T-helper 17 cell (primary cell): ENCODE measurements around the gene NHS. TPM values are rescaled to one million over a fixed set of nuclear protein-coding genes. Genes with fewer than 3 reads are reported as not detected.

Experiments
- ATAC-seq: fragments of 150-1000 bp; cut with Tn5 transposase; 2 replicates; pipeline ENCODE4 v1.10.0; 2021; ENCODE audit warnings: mild to moderate bottlenecking, moderate library complexity
- DNase-seq, 3 donors: peaks; one replicate each; pipeline versions ENCODE4 v3.0.0 to v3.0.0-alpha.2; 2020 to 2021
- H3K9me3 ChIP-seq: one replicate; pipeline ENCODE4 v1.7.0; 2013; ENCODE audit warnings: low read length, mild to moderate bottlenecking; ENCODE audit not compliant: control insufficient read depth, poor library complexity, severe bottlenecking
- H3K27ac Mint-ChIP-seq: one replicate; pipeline ENCODE4 v1.8.0; 2022; ENCODE audit warnings: mild to moderate bottlenecking, moderate library complexity, mixed read lengths
- H3K27me3 Mint-ChIP-seq: one replicate; pipeline ENCODE4 v1.8.0; 2022; ENCODE audit warnings: mixed read lengths
- H3K36me3 Mint-ChIP-seq: one replicate; pipeline ENCODE4 v1.8.0; 2022; ENCODE audit warnings: low read depth, mixed read lengths
- H3K4me1 Mint-ChIP-seq: one replicate; pipeline ENCODE4 v1.8.0; 2022; ENCODE audit warnings: mild to moderate bottlenecking, mixed read lengths
- H3K4me3 Mint-ChIP-seq: one replicate; pipeline ENCODE4 v1.8.0; 2022; ENCODE audit warnings: mild to moderate bottlenecking, moderate library complexity, mixed read lengths
- total RNA-seq, 4 donors: library from RNA in 2 of 4; stranded (reverse) in 2 of 4; gene quantifications; one replicate each; pipeline ENCODE4 v1.2.3 and lab custom pipeline; 2022 to 2026

NHS gene
- total RNA-seq, 2 donors from 2014 or later: 0.07 TPM; not detected in 1

DNA sequence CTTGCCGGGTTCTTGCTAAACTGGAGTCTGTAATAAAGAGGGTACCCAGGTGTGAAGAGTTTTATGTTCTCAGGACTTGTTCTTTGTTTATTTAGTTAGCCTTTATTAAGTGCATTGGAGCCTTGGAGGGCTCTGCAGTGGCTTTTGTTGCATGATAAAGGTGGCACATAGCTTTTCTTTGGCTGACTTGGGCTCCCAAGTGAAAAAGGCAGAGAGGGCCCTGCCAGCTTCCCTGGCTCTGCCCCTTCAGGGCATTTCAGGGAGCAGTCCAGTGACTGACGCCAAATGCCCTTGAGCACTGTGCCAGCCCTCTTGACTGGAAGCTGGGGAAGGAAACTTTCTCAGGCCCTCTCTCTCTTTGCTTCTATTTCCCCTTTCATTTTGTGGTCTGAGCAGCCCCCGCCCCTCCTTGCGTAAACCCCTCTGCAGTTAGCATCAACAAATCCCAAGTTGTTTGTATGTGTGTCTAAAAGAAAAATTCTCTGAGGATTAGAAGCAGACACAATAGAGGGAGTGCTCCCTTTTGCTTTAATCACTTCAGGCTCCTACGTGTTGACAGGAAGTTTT lies 152.2 kb downstream of the NHS start:
- DNase-seq: no peak
- ATAC-seq: no peak
- H3K36me3 Mint-ChIP-seq: peaks cover 2% of the 10 kb centered on the region

DNA sequence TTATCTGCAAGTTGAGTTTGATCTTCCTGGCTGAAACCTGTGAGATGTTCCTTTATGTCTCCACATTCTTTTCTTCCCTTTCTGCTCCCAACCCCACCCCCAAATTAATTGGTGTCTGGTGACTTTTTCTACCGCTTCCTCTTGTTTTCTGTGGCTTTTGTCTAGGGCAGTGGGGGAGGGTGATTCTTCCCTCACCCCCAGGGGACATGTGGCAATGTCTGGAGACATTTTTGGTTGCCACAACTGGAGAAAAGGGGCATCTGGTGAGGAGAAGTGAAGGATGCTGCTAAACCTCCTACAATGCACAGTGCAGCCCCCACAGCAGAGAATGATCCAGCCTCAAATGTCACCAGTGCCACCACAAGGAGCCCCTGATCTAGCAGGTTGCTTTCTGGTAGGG lies 152.9 kb downstream of the NHS start:
- peaks cover 2% of the 10 kb centered on the region for H3K36me3 Mint-ChIP-seq
- ATAC-seq (no peak), DNase-seq (no peak)
- H3K9me3 ChIP-seq: no peaks in the 10 kb centered on the region
- no peaks in the 10 kb centered on the region for H3K4me1 Mint-ChIP-seq
- H3K27me3 Mint-ChIP-seq: peaks cover 6% of the 10 kb centered on the region
- no peak overlapping the region for H3K27ac Mint-ChIP-seq
- no peak overlapping the region for H3K4me3 Mint-ChIP-seq

More for the DNA sequence above, 152.2 kb downstream of the NHS start:
- Mint-ChIP-seq H3K4me3 (no peak overlapping the region), H3K4me1 (no peaks in the 10 kb centered on the region), H3K27ac (no peak overlapping the region), H3K27me3 (peaks cover 6% of the 10 kb centered on the region)
- no peaks in the 10 kb centered on the region for H3K9me3 ChIP-seq

GRCh38 chrX:17529151-17529745 lies 154.2 kb downstream of the NHS start:
- no peaks in the 10 kb centered on the region for H3K9me3 ChIP-seq
- H3K36me3 Mint-ChIP-seq: peaks cover 2% of the 10 kb centered on the region
- H3K4me3 Mint-ChIP-seq: no peak overlapping the region
- peaks cover 6% of the 10 kb centered on the region for H3K27me3 Mint-ChIP-seq
- no peak overlapping the region for H3K27ac Mint-ChIP-seq
- no peak for ATAC-seq
- no peak for DNase-seq
- no peaks in the 10 kb centered on the region for H3K4me1 Mint-ChIP-seq

DNA sequence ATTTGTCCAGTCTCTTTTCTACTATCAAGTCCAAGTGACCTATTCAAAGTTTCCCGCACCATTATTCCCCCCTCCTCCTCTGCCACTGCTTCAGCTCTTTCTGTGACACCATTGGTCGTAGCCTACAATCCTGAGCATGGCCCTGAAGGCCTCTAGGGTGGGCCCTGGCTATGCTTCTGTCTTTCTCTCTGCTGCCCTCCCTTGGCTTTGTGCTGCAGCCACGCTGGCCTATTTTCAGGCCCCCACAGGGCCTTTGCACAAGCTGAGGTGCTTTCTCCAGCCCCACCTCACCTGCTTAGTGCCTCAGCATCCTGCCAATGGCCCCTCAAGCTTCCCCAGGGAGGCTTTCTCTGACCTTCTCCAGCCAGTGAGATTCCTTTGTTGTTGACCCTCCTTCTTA lies 156.5 kb downstream of the NHS start:
- H3K4me3 Mint-ChIP-seq: no peak overlapping the region
- H3K4me1 Mint-ChIP-seq: no peaks in the 10 kb centered on the region
- no peak for DNase-seq
- ATAC-seq: no peak
- H3K27me3 Mint-ChIP-seq: peaks cover 6% of the 10 kb centered on the region
- H3K36me3 Mint-ChIP-seq: peaks cover 2% of the 10 kb centered on the region
- H3K9me3 ChIP-seq: no peaks in the 10 kb centered on the region
- no peak overlapping the region for H3K27ac Mint-ChIP-seq

GRCh38 chrX:17535229-17535628 lies 160.2 kb downstream of the NHS start:
- Mint-ChIP-seq H3K27ac (no peak overlapping the region), H3K4me1 (no peaks in the 10 kb centered on the region), H3K4me3 (no peak overlapping the region), H3K27me3 (peaks cover 6% of the 10 kb centered on the region), H3K36me3 (peaks cover 2% of the 10 kb centered on the region)
- DNase-seq (no peak), ATAC-seq (no peak)
- H3K9me3 ChIP-seq: no peaks in the 10 kb centered on the region

GRCh38 chrX:17537723-17538243 lies 162.8 kb downstream of the NHS start:
- no peaks in the 10 kb centered on the region for H3K36me3 Mint-ChIP-seq
- no peaks in the 10 kb centered on the region for H3K4me1 Mint-ChIP-seq
- no peak overlapping the region for H3K4me3 Mint-ChIP-seq
- DNase-seq (no peak), ATAC-seq (no peak)
- no peak overlapping the region for H3K27ac Mint-ChIP-seq
- H3K9me3 ChIP-seq: no peaks in the 10 kb centered on the region
- H3K27me3 Mint-ChIP-seq: no peaks in the 10 kb centered on the region

DNA sequence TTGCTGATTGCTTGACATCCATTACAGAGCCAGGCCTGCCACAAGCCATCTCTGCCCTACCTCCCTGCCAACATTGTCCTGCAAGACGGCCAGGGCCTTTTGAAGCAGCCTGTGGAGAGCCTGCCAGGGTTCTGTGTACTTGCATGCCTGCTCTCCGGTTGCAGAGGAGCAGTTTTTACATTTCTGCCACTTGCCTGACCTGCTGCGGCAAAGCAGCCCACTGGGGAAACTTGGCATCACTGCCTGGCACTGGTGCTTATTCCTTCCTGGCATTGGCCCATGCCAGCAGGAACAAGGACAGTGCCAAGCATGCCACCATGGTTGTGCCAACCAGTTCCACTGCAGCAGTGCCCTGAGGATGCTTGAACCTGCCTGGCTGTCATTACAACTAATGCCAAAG lies 167.1 kb downstream of the NHS start:
- no peaks in the 10 kb centered on the region for H3K36me3 Mint-ChIP-seq
- H3K4me1 Mint-ChIP-seq: no peaks in the 10 kb centered on the region
- no peaks in the 10 kb centered on the region for H3K27me3 Mint-ChIP-seq
- H3K4me3 Mint-ChIP-seq: no peak overlapping the region
- H3K9me3 ChIP-seq: no peaks in the 10 kb centered on the region
- H3K27ac Mint-ChIP-seq: no peak overlapping the region
- ATAC-seq (no peak), DNase-seq (no peak)

- H3K4me1 Mint-ChIP-seq: peaks cover 3% of the 10 kb centered on the region
- no peak overlapping the region for H3K27ac Mint-ChIP-seq
- no peak overlapping the region for H3K4me3 Mint-ChIP-seq
- DNase-seq (no peak), ATAC-seq (no peak)
- no peaks in the 10 kb centered on the region for H3K9me3 ChIP-seq
- no peaks in the 10 kb centered on the region for H3K27me3 Mint-ChIP-seq
- H3K36me3 Mint-ChIP-seq: no peaks in the 10 kb centered on the region
These were observed 169.8 kb downstream of the NHS start for GRCh38 chrX:17544821-17545220.

- no peak overlapping the region for H3K4me3 Mint-ChIP-seq
- H3K27ac Mint-ChIP-seq: no peak overlapping the region
- ATAC-seq (no peak), DNase-seq (no peak)
- H3K36me3 Mint-ChIP-seq: no peaks in the 10 kb centered on the region
- no peaks in the 10 kb centered on the region for H3K27me3 Mint-ChIP-seq
- H3K4me1 Mint-ChIP-seq: peaks cover 3% of the 10 kb centered on the region
- no peaks in the 10 kb centered on the region for H3K9me3 ChIP-seq
These were observed 171.4 kb downstream of the NHS start for GRCh38 chrX:17546356-17546755.

DNA sequence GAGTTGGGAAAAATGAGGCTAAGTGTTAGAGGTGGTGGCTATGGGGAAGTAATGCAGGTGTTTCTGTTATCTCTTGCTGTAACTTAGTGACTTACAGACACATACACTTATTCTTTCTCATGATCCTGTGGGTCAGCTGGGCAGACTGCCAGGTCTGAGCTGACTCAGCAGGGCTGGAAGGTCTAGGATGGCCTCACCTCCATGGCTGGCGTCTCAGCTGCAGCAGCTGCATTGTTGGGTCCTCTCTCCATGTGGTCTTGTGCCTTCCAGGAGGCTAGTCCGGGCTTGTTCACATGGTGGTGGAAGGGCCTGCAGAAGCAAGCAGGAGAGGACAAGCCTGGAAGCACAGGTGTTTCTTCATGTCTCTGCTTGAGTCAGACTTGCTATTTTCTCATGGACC lies 172.7 kb downstream of the NHS start:
- Mint-ChIP-seq H3K36me3 (no peaks in the 10 kb centered on the region), H3K27me3 (no peaks in the 10 kb centered on the region), H3K4me3 (no peak overlapping the region), H3K27ac (no peak overlapping the region), H3K4me1 (peaks cover 3% of the 10 kb centered on the region)
- DNase-seq (no peak), ATAC-seq (no peak)
- H3K9me3 ChIP-seq: no peaks in the 10 kb centered on the region

- H3K9me3 ChIP-seq: no peaks in the 10 kb centered on the region
These were observed 174.2 kb downstream of the NHS start for GRCh38 chrX:17549107-17549651.

DNA sequence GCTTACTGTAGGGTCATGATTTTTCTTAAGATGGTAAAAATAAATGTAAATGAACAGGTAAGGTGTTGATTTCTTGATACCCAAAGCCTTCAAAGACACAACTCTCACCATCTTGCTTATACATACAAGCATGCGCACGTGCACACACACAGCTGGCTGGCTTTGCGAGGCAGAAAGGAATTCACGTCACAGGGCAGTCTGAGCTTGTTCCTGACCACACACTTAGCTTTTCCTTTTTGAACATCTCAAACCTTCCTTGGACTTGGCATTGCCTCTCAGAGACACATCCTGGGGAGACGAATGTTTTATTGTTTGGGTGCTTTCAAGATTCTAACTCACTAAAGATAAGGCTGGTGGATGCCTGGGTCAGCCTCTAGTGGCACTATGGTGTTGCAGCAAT lies 175.0 kb downstream of the NHS start:
- Mint-ChIP-seq H3K27me3 (peaks cover 9% of the 10 kb centered on the region), H3K4me1 (peaks cover 3% of the 10 kb centered on the region), H3K36me3 (no peaks in the 10 kb centered on the region), H3K27ac (no peak overlapping the region), H3K4me3 (no peak overlapping the region)
- DNase-seq: no peak
- ATAC-seq: no peak
- no peaks in the 10 kb centered on the region for H3K9me3 ChIP-seq

More at GRCh38 chrX:17549107-17549651, 174.2 kb downstream of the NHS start:
- no peaks in the 10 kb centered on the region for H3K36me3 Mint-ChIP-seq
- H3K4me3 Mint-ChIP-seq: no peak overlapping the region
- peaks cover 3% of the 10 kb centered on the region for H3K4me1 Mint-ChIP-seq
- no peak overlapping the region for H3K27ac Mint-ChIP-seq
- ATAC-seq: no peak
- H3K27me3 Mint-ChIP-seq: peaks cover 9% of the 10 kb centered on the region
- DNase-seq: no peak

DNA sequence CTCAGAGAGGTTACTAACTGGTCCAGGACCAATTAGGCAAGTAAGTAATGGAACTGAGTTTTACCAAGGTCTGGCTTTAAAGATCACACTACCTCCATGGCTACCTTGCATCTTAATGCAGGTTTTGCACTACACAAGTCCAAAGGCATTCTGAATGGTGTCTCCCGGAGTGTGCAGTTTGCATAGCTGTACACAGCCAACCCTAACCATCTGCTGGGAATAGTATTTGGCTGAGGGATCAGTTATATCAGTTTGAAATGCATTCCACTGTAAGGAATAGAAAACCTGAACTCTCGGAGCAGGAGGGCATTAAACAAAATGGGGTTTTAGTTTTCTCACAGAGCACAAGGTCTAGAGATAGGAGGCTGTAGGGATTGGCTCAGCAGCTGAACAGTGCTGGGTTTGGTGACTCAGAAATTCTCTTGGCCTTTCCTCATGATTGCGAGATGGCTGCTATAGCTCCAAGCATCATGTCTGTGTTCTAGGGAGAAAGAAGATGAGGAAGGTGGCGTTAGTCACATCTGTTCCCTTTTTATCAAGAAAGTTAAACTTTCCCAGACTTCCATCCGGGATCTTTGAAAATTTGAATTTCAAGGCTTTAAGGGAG lies 177.1 kb downstream of the NHS start:
- no peak overlapping the region for H3K27ac Mint-ChIP-seq
- no peak for ATAC-seq
- DNase-seq: no peak
- no peak overlapping the region for H3K4me3 Mint-ChIP-seq
- H3K36me3 Mint-ChIP-seq: no peaks in the 10 kb centered on the region
- H3K9me3 ChIP-seq: no peaks in the 10 kb centered on the region
- H3K27me3 Mint-ChIP-seq: peaks cover 9% of the 10 kb centered on the region
- peaks cover 3% of the 10 kb centered on the region for H3K4me1 Mint-ChIP-seq
